ENCODE data around the gene DGKZ.

The DGKZ gene

GRCh38 chr11:46326813-46327416 lies 20.3 kb upstream of the DGKZ start:
- no peak for DNase-seq

DNA sequence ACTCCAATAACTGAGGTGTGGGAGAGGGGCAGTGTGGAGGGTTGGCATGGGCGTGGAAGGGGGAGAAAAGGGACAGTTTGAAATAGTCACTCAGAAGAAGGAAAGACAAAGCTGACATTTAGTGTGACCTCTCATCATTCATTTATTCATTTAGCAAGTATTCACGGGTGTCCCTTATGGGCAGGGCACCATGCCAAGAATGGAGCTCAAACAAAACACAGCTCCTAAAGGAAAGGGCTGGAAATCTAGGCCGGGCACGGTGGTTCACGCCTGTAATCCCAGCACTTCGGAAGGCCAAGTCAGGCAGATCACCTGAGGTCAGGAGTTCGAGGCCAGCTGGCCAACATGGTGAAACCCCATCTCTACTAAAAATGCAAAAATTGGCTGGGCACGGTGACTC lies 19.4 kb upstream of the DGKZ start:
- DNase-seq: no peak

DNA sequence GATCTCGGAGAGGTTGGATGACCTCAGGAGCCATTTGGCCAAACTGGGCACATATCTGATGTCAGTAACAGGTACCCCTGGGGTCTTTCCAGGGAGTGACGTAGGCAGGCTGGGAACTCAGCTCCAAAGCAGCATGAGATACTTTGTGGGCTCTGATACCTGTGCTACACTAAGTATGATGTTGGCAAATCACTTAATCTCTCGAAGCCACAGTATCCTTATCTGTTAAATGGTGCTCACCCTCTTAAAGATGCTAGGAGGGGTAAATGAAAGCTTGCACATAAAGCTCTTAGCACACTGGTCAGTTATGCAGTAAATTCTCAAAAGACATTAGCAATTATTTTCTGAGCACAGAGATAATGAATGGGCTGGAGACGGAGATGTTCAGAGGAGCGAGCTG lies 17.1 kb upstream of the DGKZ start:
- DNase-seq: no peak

- no peak for DNase-seq
These were observed 16.5 kb upstream of the DGKZ start for GRCh38 chr11:46330563-46331281.

GRCh38 chr11:46331282-46331984 lies 15.8 kb upstream of the DGKZ start:
- DNase-seq: peak; percentile 48

DNA sequence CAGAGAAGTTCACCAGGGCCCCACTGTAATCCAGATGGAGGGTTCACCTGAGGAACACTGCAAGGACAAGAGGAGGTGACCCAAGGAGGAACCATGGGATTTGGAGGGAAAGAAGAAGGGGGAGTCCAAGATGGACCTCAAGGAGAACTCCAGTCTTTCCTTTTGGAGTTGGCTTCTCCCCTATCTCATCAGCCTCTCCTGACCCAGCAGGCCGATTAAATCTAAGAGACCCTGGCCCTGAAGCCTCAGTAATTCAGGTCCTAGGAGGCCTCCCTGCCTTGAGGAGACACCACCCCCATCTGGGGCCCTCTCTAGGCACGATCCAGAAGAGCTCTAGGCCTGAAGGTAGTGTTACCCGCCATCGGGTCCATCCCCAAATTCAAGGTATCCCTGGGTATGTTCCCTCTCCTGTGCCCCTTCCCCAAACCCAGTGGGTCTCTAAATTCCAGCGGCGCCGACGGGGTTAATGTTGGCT lies 15.1 kb upstream of the DGKZ start:
- DNase-seq: no peak

DNA sequence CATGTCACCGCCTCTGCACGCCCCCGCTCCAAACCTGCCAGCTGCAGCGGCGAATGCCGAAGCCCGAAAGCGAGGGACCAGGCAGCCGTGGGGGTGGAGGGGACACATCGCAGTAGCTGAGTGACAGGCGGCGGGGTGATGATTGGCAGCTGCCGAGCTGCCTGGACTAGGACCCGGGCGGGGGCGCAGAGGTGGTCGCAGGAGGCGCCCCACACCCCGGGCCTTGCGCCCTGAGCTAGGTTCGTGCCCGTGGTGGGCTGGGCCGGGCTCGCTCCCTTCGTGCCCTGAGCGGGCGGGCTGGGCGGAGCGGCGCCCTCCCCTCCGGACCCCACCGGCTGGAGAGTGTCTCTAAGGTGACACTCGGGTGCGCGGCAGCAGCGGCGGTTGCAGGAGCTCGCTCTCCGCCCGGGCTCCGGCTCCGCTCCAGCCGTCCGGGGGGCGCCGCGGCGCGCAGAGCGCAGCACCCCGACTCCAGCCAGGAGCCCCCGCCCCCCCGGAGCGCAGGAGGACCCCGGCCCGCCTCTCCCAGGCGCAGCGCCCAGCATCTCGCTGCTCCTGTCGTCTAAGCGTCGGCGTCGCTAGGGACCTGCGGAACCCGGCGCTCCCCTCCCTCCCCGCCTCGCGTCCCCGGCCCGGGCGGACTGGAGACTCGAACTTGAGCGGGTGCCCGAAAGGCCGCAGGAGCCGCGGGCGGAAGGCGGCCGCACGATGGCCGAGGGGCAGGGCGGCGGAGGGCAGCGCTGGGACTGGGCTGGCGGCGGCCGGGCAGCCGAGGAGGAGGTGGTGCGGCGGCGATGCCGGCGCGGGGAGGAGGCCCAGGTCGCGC lies 14.5 kb upstream of the DGKZ start:
- DNase-seq: peak; percentile 48

DNA sequence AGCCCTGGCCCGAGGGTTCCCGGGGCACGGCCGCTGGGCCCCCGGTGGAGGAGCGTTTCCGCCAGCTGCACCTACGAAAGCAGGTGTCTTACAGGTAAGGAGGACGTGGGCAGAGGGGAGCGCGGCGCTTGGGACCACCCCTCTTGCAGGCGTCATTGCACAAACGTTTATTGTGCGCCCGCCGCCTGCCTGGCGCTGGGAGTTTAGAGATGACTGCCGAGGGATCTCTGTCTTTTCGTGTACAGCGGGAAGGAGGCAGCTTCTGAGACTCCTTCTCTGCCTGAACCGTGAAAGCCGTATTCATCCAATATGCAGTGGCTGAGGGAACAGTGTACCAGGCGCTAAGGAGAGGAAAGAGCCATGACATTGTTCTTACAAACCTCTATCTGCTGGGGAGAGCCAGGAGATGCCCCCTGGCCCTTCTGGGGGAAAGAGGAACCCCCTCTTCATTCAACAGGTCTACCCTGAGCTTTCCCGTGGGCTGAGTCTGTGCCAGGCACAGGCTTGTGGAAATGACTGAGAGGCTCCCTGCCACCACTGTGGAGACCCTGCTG lies 13.8 kb upstream of the DGKZ start:
- DNase-seq: peak; percentile 32

DNA sequence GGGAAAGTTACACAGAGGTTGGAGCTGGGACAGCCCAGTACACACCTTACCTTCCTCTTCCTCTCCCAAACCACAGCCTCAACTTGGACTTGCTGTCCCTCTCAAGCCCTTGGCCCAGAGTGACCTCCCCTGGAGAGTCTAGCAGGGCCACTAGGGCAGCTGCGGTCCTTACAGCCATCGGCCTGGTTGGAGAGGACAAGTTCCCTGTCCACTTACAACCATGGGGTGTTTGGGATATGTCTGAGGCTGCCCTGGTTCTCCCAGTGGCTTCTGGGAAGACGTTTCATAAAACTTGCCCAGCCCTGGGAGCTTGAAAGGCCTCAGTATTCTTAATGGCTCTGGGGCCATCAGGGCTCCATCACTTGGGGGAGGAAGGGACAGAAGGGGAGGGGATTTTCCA lies 13.1 kb upstream of the DGKZ start:
- no peak for DNase-seq

GRCh38 chr11:46335271-46335670 lies 12.0 kb upstream of the DGKZ start:
- no peak for DNase-seq

DNA sequence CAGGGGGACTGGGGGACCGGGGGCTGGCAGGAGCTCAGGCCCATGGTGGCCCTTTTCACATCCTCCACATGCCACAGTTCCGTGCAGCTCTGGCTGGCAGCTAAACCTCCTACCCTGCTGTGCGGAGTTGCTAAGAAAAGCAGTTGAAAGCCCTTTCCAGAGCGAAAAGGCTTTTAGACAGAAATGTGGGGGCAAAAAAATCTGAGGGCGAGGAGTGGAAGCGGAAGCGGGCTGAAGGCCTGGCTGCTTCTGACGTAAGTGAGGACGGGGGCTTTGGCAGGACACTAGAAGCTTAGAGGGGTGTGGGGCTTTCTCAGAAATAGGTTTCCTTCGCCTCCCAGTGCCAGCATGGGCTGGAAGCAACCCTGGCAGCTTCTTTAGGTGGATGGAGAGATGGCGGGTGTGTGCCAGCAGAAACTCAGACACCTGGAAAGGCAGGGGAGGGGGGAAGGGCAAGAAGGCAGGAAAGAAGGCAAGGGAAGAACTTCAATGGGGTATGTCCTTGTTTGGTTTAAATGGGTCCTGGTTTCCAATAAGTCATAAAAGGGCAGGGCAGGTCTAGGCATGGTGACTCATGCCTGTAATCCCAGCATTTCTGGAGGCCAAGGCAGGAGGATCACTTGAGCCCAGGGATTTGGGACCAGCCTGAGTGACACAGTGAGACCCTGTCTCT lies 11.2 kb upstream of the DGKZ start:
- DNase-seq: no peak

- DNase-seq: no peak
These were observed 10.6 kb upstream of the DGKZ start for GRCh38 chr11:46336563-46337180.

GRCh38 chr11:46337626-46338345 lies 9.5 kb upstream of the DGKZ start:
- no peak for DNase-seq

DNA sequence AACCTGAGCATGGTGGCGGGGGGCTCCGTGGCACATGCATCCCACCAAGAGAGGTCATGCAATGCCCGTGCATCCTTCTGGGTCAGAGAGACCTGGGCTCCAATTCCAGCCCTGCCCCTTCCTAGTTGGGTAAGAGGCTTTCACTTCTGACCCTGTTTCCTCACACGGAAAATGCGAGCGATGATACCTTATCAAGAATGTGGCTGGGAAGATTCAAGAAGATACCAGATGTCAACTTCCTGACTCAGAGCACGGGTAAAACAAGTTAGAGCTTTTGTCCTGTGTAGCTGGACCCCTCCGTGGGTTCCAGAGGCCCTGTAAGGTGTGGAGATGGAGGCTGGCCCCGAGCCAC lies 8.7 kb upstream of the DGKZ start:
- no peak for DNase-seq

DNA sequence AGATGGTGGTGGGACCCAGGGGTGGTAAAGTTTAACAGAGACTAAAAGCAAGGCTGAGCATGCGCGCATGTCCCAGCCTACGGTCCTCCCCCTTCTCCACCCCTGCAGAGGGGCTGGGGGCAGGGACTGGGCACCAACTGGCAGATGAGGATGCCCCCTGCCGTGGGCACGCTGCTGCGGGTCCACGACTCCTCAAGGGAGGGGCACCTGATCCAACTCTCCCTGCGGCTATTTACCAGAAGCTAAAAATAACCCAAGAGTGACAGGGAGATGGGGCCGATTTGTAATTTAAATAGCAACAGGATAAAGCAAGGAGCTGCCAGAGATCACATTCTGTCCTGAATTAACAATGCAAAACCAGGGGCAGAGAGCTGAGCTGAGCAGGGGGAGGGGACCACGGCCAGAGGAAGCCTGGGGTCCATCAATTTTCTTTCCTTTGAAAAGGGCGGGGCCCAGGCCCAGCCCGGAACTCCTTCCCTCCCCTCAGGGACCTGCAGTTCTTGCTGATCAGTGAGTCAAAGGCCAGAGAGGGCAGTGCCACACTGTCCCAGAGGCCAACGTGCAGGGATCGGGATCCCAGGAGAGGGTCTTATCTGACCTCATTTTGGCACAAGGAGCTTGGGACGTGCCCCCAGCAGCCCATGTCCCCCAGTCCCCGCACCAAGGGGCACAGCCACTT lies 8.1 kb upstream of the DGKZ start:
- no peak for DNase-seq

DNA sequence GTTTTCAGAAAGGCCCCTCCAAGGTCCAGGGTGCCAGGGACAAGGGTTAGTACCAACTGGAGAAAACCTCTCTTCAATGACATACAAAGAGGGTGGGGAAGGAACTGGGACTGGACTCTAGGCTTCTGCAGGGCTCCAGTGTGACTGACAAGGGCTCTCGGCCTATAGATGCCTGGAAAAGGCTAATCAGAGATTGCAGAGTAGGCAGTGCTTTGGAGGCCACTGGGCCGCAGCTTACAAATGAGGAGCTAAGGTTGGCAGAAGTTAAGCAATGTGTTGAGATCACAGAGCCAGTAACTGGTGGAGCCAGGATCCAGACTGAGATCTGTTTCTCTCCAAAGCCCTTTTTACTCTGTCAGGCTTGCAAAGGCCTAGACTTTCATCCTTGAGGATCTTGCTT lies 7.4 kb upstream of the DGKZ start:
- no peak for DNase-seq

- no peak for DNase-seq
These were observed 5.8 kb upstream of the DGKZ start for GRCh38 chr11:46341454-46341853.

DNA sequence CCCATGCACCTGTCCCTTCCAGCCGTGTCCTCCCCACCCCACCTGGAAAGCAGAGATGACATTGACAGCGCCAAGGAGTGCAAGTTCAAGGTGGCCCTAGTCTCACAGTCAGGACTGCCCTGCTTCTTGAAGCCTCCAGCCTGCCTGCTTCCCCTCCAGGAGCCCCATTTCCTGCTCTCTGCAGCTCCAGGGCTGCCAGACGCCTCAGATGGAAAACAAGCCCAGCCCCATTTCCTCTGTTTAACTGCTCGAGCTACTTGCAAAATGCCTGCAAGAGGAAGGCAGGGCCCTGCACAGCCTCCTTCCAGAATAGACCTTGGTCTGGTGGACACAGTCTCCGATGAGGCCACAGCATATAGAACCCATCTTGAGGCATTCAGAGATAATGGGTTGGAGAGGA lies 5.0 kb upstream of the DGKZ start:
- peak; percentile 20 for DNase-seq

GRCh38 chr11:46343520-46343919 lies 3.7 kb upstream of the DGKZ start:
- DNase-seq: no peak

- no peak for DNase-seq
These were observed 2.1 kb upstream of the DGKZ start for GRCh38 chr11:46345131-46345597.

Data from activated CD4-positive, alpha-beta T cell treated with anti-CD3 and anti-CD28 coated beads, Interleukin-2, amount 50 U/mL, for 1 hour (primary cell).